GM18873 (cell line): ENCODE results near the gene ADAM8.

Experiments
- ATAC-seq: cut with Tn5 transposase; IDR thresholded peaks from one replicate; pipeline ENCODE4 v1.9.1; 2021; ENCODE audit warnings: mild to moderate bottlenecking, moderate library complexity, moderate number of reproducible peaks; ENCODE audit not compliant: unreplicated experiment, low FRiP score

The ADAM8 gene

DNA sequence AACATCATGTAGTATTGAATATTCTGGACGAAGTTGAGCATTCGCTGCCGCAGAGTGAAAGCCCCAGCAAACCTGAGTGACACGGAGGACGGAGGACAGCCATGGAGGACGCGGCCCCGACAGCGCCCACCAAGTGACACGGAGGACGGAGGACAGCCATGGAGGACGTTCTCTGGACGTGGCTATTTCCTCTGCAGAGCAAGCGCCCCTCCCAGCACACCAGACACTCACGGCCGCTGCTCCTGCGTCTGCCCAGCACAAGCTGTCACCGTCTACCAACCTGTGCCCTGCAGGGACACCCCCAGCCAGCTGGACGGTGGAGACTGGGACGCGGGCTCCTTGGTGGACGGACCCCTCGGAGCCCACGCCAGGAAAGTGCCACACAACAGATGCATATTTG lies 7.3 kb upstream of the ADAM8 start:
- ATAC-seq, result no peak

DNA sequence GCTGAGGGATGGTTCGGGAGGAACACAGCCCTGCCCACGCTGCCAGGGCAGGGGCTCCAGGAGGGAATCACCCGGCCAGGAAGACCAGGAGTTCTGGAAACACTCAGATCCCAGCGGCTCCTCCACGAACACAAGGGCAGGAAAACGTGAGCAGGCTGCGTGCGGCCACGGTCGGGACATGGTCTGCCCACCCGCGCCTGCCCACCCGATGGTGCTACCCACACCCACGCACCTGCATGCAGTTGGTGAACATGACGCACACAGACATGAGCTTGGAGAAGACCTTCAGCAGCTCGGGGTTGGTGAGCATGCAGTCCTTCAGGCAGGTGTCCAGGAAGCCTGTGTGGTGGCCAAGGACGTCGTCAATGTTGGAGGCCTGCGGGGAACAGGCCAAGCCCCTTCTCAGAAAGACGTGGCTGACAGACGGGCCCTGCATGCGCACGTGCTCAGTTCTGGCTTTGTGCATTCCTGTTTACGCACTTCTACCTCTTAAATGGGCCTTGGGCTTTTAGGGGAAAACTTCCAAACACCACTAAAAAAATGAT lies 6.2 kb upstream of the ADAM8 start:
- no peak for ATAC-seq

DNA sequence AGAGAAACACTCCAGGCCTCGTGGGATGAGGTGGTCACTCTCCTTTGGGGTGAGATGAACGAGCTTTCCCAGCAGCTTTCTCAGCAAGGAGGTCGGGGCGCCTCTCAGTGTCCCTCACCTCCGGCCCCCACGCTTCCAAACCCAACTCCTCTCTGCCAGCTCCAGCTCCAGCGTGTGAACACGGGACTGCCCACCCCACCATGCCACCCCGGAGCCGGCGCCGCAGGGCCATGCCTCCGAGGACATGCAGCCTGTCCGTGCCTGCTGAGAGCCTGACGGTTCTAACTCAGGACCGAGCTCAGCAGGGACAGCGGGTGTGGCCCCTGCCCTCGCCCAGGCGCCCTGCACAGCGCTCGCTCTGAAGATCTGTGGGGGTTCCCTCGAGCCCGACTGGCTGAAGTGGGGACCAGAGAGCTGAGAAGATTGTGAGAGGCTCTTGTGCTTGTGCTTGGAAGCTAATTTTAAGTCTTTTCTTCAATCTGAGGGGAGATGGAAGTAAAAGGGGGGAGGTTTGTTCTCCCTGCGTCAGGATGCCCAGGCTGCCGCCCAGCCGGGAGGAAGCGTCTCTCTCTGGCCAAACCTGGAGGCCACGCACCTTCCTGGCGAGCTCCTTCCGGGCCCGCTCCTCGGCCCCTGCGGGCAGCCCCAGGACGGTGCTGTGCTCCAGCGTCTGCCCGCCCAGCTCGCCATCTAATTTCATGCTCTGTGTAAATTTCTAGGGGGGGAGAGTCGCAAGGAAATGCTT lies 5.1 kb upstream of the ADAM8 start:
- no peak for ATAC-seq

DNA sequence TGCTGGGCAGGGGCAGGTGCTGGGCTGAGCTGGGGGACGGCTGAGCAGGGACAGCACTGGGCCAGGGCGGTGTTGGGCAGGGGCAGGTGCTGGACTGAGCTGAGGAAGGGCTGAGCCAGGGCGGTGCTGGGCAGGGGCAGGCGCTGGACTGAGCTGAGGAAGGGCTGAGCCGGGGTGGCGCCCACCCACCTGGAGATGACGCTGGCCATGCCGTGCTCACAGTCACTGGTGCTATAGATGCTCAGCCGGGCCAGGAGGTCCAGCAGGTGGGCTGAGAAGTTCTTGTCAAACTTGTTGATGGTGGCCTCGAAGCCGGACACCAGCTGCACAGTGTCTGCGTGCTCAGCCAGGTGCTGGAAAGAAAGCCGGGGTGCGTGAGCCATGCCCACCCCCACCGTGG lies 4.4 kb upstream of the ADAM8 start:
- ATAC-seq, result no peak

DNA sequence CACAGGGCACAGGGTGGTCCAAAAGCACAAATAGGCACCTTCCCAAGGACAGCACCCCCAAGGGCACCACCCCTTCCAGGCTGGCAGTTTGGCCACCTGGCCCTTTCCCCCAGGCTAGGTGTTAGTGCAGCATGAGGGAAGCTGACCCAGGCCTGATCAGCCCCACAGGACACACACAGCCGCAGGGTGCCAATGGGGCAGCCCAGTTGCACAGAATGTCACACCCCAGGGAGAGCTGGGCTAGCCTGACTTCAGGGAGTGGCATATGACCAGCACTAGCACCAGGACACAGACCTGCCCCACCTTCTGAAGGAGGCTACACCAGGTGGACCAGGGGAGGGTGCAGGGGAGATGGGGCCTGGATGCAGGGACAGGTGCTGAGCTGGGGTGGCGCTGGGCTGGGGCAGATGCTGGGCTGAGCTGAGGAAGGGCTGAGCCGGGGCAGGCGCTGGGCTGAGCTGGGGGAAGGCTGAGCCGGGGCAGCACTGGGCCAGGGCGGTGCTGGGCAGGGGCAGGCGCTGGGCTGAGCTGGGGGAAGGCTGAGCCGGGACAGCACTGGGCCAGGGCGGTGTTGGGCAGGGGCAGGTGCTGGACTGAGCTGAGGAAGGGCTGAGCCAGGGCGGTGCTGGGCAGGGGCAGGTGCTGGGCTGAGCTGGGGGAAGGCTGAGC lies 3.9 kb upstream of the ADAM8 start:
- no peak for ATAC-seq

DNA sequence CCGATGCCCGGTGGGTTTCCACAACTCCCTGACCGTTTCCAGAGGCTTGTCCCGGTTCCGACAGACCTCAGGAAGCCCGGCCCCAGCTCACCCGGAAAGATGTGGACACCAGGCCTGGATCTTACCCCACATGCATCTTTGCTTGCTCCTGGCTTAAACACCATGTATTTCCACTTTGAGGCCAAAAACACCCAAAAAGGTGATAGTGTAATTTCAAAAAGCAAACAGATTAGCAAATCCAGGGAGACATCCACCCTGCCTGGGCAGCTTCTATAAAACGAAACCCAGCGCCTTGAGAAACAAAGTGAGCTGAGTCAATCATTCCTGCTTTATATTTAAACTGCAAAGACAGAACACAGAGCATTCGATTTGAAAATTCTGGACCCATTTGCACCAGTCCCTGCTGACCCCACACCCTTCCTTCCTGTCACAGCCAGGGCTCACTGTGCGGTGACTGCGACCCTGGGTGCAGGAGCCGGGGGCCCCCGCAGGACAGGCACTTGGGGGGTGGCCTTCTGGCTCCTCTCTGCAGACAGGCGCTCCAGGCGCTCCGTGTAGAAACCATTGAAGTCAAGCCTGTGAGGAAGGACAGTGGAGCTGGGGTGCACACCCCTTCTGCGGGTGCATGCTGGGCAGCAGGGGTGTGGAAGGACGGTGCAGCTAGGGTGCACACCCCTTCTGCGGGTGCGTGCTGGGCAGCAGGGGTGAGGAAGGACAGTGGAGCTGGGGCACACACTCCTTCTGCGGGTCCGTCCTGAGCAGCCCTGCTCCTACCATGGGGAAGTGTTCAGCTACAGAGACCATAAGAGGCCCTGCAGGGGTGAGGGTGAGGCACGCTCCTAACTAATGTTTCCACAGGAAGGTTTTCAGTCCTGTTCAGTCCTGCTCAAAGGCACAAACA lies 2.9 kb upstream of the ADAM8 start:
- ATAC-seq, result no peak

DNA sequence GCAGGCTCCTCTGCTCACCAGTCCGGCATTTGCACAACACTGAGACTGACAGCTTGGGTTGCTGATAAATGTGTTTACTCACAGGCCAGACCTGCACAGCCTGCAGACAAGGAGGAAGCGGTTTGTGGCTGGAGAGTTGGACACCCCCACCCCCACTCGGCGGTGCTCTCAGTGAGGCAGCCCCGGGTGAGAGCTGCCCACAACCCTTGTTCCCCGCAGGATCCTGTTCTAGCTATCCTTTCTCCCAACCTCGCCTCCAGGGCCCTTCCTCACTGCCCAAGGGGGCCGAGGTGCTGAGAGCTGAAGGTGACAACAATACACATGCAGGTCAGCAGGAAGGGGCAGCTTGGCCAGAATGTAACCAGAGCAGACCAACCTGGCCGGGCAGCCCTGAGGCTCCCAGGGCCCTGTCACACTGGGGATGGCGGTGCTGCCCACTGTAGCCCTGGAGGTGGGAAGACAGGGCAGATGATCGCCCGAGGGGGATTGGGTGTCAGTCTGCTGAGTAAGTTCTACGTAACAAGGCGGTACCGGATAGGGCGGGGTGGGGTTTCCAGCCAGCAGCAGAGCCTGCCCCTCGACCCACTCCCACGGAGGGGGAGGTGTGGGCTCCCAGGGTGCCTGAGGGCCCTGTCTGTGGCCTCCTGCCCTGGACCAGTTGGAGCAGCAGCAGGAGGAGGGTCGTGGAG lies 2.1 kb upstream of the ADAM8 start:
- ATAC-seq, result peak; percentile 36

DNA sequence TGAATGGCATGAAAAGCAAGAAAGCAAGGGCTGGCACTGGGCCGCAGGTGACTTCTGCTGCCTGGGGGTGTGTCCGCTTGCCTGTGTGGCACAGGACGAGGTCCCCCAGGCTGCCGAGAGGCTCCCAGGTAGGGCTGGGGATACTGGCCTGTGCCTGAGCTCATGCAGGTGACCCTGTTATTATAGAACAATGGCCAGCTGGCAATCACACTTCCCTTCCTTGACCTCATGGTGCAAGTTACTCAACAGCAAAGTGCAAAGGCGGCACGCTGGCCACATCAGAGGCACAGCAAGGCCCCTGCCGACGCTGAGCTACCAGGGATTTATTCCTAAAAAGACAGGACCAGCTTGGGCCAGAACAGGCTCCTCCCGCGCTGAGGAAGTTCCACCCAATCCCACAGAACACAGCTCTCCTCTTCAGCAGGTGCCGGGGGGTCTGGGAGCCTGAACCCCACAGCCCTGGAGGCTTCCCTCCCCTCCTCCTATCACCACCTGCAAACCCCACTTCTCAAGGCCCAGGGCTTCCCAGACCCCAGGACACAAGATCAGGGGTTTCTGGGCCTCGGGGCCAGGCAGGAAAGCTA lies 1.4 kb upstream of the ADAM8 start:
- no peak for ATAC-seq

DNA sequence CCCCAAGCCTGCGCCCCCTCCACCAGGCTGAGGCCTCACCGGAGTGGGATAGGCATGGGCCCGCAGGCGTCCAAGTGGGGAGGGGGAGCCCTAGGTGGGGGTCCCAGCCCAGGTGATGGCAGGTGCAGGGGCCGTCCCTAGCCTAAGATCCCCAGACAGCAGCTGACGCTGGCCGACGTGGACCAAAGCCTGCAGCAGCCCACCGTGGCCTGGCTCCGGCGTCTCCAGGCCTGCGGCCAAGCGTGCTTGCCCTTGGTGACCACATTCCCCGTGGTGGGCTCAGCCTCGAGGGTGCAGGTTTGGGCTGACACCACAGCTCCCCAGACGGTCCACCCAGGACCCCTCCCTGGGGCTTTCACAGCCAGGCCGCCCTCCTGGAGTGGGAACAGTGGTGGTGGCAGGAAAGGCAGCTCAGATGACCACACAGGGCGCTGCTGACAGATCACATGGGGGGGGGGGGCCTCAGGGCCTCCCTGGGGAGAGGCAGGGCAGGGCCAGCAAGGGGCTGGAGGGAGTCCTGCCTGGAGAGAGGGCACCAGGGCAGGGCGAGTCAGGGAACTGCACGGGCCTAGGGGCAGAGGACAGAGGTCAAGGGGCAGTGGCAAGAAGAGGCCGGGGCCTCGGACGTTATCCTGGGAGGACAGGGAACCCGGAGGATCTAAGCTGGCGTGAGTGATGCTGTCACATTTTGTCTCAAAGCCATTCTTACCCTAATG lies 767 bp upstream of the ADAM8 start:
- ATAC-seq, result no peak

DNA sequence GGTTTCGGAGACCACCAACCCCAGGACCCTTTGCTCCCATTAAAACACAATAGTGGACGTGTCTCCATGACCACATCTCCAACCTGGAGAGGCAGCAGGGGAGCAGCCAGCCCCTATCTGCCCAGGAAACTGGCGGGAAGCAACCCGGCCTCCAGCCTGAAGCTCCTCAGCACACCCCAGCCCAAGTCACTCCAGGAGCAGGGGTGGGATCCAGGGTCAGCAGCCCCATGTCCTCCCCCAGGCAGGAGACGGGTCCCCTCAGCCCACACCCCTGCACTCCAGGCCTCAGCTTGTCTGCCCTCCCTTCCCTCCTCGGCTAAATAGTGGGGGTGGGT lies 601 bp downstream of the ADAM8 start:
- no peak for ATAC-seq

DNA sequence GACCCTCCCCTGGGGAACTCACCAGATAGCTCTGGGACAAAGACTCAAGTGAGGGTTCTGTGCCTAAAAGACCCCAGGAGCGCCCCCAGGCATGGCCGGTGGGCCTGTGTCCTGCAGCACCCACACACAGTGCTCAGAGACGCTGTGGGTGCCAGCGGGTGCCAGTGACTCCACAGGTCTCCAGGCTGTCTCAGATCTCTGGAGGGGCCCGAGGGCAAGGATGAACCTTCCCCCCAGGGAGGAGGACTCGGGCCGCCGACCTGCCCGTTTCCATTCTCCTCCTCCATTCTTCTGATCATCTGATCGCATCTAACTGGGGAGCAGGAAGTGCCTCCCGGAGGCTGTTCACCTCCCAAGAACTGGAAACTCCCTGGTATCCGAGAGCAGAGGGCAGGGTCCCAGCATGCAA lies 980 bp downstream of the ADAM8 start:
- peak; percentile 37 for ATAC-seq

DNA sequence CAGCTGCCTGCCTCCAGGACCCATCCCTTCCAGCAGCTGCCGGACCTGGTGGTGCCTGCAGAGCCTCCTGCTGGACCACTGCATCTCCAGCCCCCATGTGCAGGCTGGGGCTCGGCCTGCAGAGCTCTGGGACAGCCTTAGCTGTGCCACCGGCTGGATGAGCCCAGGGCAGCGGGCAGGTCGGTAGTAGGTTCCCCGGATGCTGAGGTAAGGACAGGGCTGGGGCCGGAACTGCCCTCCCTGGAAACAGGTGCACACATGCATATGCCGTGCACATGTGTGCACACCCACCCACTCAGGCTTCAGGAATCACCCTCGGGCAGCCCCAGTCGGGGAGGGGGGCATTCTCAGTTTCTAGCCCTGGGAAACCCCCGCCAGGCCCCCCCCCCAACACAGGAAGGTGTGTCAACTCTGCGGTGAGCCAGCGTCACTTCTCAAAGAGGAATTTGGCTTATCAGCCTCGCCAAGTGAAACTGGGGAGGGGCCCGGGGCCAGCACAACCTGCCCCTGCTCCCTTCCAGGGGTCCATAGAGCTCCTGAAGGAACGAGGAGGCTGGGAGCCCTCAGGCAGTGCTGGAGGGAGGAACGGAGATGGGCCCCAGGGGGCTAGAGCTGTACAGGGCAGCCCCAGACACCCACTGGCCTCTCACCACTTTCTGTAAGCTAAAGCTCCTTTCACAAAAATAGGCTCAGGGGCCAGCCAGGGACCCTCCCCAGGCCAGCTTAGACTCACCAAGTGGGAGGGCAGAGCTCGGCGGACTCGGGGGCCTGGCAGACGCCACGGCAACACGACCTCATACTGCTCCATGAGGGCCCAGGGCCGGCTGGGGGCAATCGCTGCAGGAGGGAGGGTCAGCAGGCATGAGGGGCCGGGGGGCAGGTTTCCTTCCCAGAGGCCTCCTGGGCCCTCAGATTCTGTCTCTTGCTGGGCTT lies 1.7 kb downstream of the ADAM8 start:
- peak; percentile 48 for ATAC-seq

DNA sequence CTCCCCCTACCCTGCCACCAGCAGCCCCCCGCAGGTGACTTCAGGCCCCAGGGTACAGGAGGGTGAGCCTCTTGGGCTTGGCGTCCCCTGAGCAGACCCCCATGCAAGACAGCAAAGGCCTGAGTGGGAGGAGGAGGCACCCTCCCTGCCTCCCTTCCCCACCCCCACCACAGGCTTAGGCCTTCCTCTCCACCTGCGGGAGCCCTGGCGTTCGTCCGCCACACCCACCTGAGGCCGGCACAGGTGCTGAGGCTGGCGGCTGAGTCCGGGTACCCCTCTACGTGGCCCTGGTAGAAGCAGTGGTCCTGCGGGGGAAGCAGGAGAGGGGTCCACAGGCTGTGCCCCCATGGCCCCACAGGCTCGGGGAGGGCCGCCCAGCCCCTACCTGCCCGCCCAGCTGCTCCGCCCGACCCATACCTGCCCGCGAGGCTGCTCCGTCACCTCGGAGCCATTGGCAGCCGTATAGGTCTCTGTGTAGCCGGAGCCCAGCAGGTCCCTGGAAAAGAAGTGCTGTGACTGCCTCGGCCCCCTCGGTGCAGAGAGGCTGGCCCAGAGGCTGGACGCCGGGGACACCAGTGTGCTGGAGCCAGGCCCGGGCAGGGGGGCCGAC lies 3.0 kb downstream of the ADAM8 start:
- no peak for ATAC-seq

DNA sequence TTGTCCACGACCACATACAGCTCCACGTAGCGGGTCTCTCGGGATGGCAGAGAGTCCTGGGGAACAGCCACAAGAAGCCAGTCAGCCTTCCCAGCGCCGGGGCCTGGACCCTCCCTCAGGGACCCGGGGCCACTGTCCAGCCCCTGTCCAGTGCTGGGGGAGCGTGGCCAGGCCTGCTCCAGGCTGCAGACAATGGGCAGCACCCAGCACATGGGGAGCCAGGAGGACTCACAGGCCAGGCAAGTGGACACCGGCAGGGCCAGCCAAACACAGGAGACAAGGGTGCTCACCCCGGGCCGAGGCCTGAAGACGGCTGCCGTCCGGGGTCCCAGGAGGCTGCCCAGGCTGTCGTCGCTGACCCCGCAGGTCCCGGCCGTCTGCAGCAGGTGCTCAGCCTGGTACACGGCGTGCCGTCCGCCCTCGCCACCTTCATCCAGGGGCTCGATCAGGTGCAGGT lies 3.7 kb downstream of the ADAM8 start:
- no peak for ATAC-seq

DNA sequence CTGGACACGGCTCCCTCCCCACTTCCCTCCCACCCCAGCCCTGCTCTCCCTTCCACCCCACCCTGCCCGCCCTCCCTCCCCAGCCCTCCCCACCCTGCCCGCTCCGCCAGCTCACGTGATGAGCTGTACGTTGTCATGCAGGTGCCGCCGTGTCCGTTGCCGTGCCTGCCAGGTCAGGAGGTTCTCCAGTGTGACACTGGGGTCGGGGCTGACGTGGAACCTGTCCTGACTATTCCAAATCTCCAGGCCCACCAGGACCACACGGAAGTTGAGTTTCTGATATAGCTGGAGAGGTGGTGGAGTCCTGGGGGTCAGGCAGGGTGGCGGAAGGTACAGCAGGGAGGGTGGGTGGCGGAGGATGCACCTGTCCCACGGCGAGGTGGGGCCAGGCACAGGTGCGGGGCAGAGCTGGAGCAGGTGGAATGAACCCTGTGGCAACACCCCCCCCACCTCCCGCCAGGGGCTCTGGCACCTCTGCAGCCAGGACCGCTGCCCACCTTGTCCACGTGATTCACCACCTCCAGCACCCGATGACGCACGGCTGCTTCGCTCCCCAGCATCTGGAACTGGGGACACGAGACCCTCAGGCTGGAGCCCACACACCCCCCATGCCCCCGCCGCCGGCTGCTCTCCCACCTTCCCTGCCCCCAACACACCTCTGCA lies 4.2 kb downstream of the ADAM8 start:
- ATAC-seq, result no peak

DNA sequence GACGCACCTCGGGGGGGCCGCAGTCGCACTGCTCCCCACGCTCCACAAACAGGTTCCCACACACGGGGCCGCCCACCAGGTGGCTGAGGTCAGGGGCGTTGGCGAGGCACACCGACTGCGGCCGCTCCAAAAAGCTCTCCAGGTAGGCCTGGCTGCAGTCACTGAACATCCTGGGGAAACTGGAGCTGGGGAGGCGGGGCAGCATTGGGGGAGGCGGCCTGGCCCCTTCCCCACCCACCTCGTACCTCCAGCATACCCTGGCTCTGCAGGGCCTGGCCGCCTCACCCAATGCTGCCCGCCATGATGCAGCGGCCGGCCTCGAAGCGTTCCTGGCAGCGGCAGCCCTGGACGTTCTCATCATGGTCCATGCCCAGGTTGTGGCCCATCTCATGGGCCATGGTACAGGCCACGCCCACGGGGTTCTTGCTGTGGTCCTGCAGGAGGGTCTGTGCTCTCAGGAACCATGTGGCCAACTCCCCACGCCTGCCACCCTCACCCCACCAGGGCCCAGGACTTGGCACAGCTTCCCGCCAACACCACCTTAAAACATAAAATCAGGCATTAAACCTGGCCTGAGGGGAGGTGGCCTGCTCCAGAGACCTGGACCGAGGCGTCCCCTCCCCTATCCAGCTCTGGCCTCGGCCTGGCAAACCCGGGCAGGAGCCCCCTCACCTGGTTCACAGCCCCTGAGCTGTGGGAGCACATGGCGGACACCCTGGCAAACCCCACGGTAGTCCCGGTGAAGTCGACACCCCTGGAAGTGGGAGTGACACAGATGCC lies 5.0 kb downstream of the ADAM8 start:
- ATAC-seq, result no peak
